Muscle of leg (tissue), 11 donors: ENCODE results near the gene UBXN2A. TPM values are rescaled to one million over a fixed set of nuclear protein-coding genes. Genes with fewer than 3 reads are reported as not detected.
"Not testable (repeated sequence)": the region's sequence is repeated elsewhere in the genome, so short reads cannot be mapped to it uniquely, and the experiment has no call there.

ENCODE experiments used
- DNase-seq: peaks from one replicate; pipeline ENCODE4 v3.0.0; 2013
- H3K27ac ChIP-seq: one replicate; pipeline ENCODE4 v1.5.1; 2013; ENCODE audit warnings: mild to moderate bottlenecking, low read length, control low read depth
- H3K27me3 ChIP-seq: one replicate; pipeline ENCODE4 v1.6.1; 2013; ENCODE audit warnings: low read length; ENCODE audit not compliant: control insufficient read depth, insufficient read depth
- H3K36me3 ChIP-seq: one replicate; pipeline ENCODE4 v1.6.1; 2013; ENCODE audit warnings: low read length; ENCODE audit not compliant: control insufficient read depth, insufficient read depth
- H3K4me1 ChIP-seq: one replicate; pipeline ENCODE4 v1.6.1; 2013; ENCODE audit warnings: low read length; ENCODE audit not compliant: control insufficient read depth, insufficient read depth
- H3K4me3 ChIP-seq: one replicate; pipeline ENCODE4 v1.5.1; 2013; ENCODE audit warnings: low read length, control low read depth
- H3K9me3 ChIP-seq: replicated peaks from 2 replicates; pipeline ENCODE4 v1.6.1; 2013; ENCODE audit warnings: low read depth, low read length; ENCODE audit not compliant: control insufficient read depth
- WGBS: methylation state at CpG from one replicate; pipeline ENCODE4 v1.1.5; 2013; ENCODE audit warnings: missing lambda C conversion rate; ENCODE audit not compliant: insufficient coverage; 5-methylcytosine and 5-hydroxymethylcytosine counted together
- polyA plus RNA-seq, 8 donors: library from polyadenylated mRNA; unstranded; fragments of 120-200 nt; gene quantifications; one replicate each; pipeline versions ENCODE4 v1.2.1 to v1.2.3, GENCODE V29; 2013; ENCODE audit warnings: inconsistent platforms in 1 of 8, low replicate concordance in 1 of 8; ENCODE audit not compliant: insufficient read length in 8 of 8, insufficient read depth in 1 of 8
- total RNA-seq: library from RNA; stranded (reverse); fragments of 120-200 nt; gene quantifications from one replicate; pipeline ENCODE4 v1.2.4, GENCODE V29; 2013

UBXN2A gene
- total and polyA plus RNA-seq, 9 donors = 13.8 to 23.9 (median 19.0) TPM

DNA sequence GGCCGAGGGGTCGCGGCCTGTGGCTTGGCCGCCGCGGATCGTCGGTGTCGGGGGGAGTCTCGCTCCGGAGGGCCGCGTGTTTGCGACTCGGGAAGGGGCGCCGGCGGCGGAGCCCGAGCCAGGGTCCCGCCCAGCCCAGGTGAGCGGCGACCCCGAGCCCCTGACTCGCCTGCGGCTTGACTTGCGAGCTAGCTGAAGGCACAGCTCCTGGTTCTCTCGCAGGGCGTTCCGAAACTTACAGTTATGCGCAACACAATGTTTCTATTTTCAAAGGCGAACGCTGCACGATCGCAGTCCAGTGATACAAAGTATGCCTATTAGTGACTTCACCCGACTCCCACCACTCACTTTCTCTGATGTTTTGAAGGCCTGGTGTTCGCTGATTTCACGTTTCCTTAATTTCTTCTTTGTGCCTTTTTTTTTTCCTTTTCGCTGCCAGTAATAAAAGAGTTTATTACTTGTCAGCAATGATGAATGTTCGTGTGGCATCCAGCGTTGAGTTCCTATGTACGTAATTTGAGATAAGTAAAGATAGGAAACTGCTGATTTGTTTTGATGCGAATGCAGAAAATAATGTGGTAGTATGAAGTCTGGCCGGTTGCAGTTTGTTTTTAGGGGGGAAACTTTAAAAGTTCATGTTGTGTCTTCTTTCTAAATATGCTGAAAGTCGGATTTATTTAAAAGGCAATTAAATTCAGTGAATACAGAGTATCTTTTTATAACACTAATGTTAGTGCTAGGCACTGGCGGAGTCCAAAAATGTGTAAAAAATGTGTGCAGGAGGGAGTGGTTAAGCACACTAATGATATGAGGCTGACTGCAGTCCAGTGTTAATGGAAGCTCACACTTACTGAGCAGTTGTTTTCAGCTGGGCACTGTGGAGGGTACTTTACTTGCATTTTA, 706 bp downstream of the UBXN2A start:
- Histone ChIP-seq H3K9me3 (no peaks in the 10 kb centered on the region), H3K36me3 (peaks cover 3% of the 10 kb centered on the region), H3K27me3 (no peaks in the 10 kb centered on the region), H3K4me3 (peak overlapping the region; percentile 59), H3K27ac (peak overlapping the region; percentile 85), H3K4me1 (peaks cover 19% of the 10 kb centered on the region)
- peak; percentile 74 for DNase-seq
- WGBS = 0% methylated on average over 40 of the region's 46 CpGs

DNA sequence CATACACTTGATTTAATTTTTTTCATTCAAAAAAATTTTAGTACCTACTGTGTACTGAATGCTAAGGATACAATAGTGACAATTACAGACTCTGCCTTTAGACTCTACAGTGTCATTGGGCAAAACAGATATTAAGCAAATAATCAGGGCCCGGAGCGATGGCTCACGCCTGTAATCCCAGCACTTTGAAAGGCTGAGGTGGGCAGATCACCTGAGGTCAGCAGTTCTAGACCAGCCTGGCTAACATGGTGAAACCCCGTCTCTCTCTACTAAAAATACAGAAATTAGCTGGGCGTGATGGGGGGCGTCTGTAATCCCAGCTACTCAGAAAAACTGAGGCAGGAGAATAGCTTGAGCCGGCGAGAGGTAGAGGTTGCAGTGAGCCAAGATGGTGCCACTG, 1.4 kb downstream of the UBXN2A start:
- DNase-seq = no peak
- H3K27ac ChIP-seq = no peak overlapping the region
- peaks cover 3% of the 10 kb centered on the region for H3K36me3 ChIP-seq
- WGBS = 61% methylated on average over 3 of the region's 8 CpGs
- no peak overlapping the region for H3K4me3 ChIP-seq
- peaks cover 19% of the 10 kb centered on the region for H3K4me1 ChIP-seq
- no peaks in the 10 kb centered on the region for H3K9me3 ChIP-seq
- H3K27me3 ChIP-seq = no peaks in the 10 kb centered on the region

DNA sequence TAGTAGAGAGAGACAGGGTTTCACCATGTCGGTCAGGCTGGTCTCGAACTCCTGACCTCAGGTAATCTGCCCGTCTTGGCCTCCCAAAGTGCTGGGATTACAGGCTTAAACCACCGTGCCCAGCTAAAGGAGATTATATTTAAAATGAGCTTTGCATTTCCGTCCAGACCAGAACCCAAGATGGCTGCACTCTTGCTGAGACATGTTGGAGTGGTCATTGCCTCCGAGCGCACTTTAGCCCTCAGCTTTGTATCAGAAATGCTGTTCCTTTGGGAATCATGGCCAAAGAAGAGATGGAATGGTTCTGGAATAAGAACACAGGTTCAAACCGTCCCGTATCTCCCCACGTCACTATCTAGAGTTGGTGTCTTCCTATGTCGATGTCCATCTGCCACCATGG, 3.4 kb downstream of the UBXN2A start:
- Histone ChIP-seq H3K27ac (no peak overlapping the region), H3K4me3 (no peak overlapping the region), H3K4me1 (peaks cover 19% of the 10 kb centered on the region), H3K27me3 (no peaks in the 10 kb centered on the region), H3K9me3 (no peaks in the 10 kb centered on the region), H3K36me3 (peaks cover 3% of the 10 kb centered on the region)
- WGBS = 96% methylated on average over 10 of the region's 11 CpGs
- DNase-seq = no peak

DNA sequence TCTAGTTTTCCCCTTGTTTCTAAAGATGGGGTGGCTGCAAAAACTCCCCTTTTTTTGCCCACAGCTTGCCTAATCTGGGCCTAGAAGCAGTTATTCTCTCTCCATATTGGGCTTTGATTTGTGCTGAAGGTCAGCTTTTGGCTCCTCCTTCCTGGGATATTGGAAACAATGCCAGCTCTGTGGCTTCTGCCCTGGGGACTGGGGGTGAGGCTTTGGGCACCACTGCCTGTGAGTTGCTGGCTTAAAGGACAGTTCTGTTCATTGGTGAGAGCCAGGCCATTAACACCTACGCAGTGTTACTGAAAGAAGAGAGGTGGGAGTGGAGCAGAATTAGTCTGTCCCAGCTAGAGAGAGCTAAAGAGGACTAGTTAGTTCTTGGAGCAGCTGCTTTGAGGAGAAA, 4.3 kb downstream of the UBXN2A start:
- no peaks in the 10 kb centered on the region for H3K9me3 ChIP-seq
- peaks cover 11% of the 10 kb centered on the region for H3K4me1 ChIP-seq
- DNase-seq = no peak
- H3K36me3 ChIP-seq = peaks cover 3% of the 10 kb centered on the region
- WGBS = no CpG with 5 or more reads among the region's 1 CpG
- H3K27me3 ChIP-seq = no peaks in the 10 kb centered on the region
- no peak overlapping the region for H3K4me3 ChIP-seq
- H3K27ac ChIP-seq = no peak overlapping the region

DNA sequence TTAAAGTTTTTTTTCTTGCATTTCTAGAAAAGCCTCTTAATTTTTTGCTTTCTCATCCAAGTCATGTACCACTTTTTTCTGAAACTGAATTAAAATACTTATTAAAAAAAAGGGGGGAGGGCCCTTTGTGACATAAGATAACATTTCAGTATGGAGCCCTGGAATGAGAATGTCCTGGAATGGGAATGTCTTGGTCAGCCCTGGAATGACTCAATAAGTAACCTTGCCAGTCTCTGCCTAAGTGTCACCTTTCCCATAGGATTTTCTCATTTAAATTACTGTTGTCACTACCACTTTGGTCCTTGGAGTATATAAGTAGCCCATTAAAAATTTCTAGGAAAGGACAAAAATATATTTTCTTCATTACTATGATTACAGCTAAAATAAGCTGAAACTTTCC, 4.7 kb downstream of the UBXN2A start:
- H3K9me3 ChIP-seq = no peaks in the 10 kb centered on the region
- H3K27me3 ChIP-seq = no peaks in the 10 kb centered on the region
- no peak for DNase-seq
- no peak overlapping the region for H3K4me3 ChIP-seq
- peaks cover 3% of the 10 kb centered on the region for H3K36me3 ChIP-seq
- H3K4me1 ChIP-seq = peaks cover 10% of the 10 kb centered on the region
- H3K27ac ChIP-seq = no peak overlapping the region

DNA sequence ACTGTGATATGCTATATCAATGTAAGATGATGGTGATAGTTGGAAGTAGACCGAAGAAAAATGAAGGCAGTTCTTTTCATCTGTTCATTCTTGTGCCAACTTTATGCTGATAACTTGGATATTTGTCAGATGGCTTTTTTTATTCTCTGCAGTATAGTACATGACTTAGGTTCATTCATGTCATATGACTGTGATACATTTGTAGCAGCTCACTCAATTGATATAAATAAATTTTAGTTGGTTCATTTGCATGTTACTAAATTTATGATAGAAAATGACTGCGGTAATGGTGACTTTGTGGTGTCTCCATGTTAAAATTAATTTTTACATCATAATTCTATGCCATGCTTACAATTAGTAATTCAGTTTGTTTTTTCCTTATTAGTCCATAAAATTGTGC, 7.1 kb downstream of the UBXN2A start:
- Histone ChIP-seq H3K4me1 (peaks cover 3% of the 10 kb centered on the region), H3K36me3 (peaks cover 3% of the 10 kb centered on the region), H3K27me3 (no peaks in the 10 kb centered on the region), H3K27ac (no peak overlapping the region), H3K4me3 (no peak overlapping the region), H3K9me3 (no peaks in the 10 kb centered on the region)
- no CpG with 5 or more reads among the region's 2 CpGs for WGBS
- no peak for DNase-seq

DNA sequence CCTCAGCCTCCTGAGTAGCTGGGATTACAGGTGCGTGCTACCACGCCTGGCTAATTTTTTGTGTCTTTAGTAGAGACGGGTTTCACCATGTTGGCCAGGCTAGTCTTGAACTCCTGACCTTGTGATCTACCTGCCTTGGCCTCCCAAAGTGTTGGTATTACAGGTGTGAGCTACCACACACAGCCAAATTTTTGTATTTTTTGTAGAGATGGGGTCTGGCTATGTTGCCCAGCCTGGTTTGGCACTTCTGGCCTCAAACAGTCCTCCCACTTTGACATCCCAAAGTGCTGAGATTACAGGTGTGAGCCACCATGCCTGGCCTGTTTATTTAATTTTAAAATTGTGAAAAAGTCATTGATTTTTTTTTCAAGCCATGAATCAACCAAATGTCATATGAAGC, 12.3 kb downstream of the UBXN2A start:
- not testable (repeated sequence) for H3K4me3 ChIP-seq, H3K27me3 ChIP-seq, H3K27ac ChIP-seq, H3K36me3 ChIP-seq, DNase-seq, H3K4me1 ChIP-seq, H3K9me3 ChIP-seq
- 100% methylated on average over 3 of the region's 3 CpGs for WGBS

DNA sequence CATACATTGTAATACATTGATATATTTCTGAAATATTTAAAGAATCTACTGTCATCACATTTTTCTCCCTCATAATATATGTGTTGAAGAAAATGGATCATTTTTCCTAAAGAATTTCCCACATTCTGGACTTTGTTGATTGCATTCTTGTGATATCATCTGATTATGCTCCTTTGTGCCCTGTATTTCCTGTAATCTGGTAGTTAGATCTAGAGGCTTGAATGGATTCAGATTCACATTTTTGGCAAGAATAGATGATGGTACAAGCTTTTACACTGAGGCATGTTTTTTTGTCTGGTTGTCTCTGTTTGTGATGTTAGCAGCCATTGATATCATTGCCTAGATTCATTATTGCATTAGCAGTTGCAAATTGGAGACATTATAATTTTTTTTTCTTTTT, 13.4 kb downstream of the UBXN2A start:
- Histone ChIP-seq H3K9me3 (no peaks in the 10 kb centered on the region), H3K27ac (no peak overlapping the region), H3K4me3 (no peak overlapping the region), H3K4me1 (no peaks in the 10 kb centered on the region), H3K27me3 (no peaks in the 10 kb centered on the region), H3K36me3 (peaks cover 1% of the 10 kb centered on the region)
- no peak for DNase-seq

DNA sequence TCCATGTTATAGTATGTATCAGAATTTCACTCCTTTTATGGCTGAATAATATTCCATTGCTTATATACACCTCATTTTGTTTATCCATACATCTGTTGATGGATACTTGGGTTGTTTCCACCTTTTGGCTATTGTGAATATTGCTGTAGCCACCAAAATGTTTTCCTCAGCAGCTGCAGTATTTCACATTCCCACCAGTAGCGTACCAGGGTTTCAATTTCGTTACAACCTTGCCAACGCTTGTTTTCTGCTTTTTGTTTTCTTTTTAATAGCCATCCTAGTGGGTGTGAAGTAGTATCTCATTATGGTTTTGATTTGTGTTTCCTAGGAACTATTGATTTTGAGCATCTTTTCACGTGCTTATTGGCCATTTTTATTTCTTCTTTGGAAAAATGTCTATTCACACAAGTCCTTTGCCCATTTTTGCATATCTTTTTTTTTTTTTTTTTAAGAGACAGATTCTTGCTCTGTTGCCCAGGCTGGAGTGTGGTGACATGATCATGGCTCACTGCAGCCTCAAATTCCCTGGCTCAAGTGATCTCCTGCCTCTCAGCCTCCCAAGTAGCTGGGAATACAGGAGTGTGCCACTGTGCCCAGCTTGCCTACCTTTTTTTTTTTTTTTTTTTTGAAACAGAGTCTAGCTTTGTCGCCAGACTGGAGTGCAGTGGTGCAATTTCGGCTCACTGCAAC, 14.2 kb downstream of the UBXN2A start:
- H3K27me3 ChIP-seq = no peaks in the 10 kb centered on the region
- DNase-seq = no peak
- H3K9me3 ChIP-seq = no peaks in the 10 kb centered on the region
- WGBS = 93% methylated on average over 2 of the region's 6 CpGs
- H3K4me1 ChIP-seq = no peaks in the 10 kb centered on the region
- no peak overlapping the region for H3K27ac ChIP-seq
- no peak overlapping the region for H3K4me3 ChIP-seq
- peaks cover 4% of the 10 kb centered on the region for H3K36me3 ChIP-seq

DNA sequence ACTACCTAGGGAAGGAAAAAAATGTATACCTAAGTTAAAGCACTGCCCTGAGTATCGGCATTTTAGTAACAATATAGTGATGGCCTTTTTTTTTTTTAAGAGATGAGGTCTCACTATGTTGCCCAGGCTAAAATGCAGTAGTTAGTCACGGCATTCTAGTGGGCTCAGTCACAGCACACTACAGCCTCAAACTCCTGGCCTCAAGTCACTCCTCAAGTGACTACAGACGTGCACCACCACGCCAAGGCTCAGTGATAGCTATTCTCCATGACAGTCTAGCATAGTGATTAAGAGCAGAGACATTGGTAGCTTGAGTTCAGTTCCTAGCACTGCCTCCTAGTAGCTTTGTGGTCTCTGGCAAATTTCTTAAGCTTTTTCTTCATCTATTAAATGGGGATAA, 27.6 kb downstream of the UBXN2A start:
- peaks cover 18% of the 10 kb centered on the region for H3K36me3 ChIP-seq
- H3K4me3 ChIP-seq = no peak overlapping the region
- DNase-seq = no peak
- H3K9me3 ChIP-seq = no peaks in the 10 kb centered on the region
- H3K27ac ChIP-seq = no peak overlapping the region
- 90% methylated on average over 2 of the region's 4 CpGs for WGBS
- no peaks in the 10 kb centered on the region for H3K4me1 ChIP-seq
- H3K27me3 ChIP-seq = no peaks in the 10 kb centered on the region
